Measurements from ENCODE around the gene ZFAND6.

The ZFAND6 gene

GRCh38 chr15:80107774-80108173, 48.3 kb downstream of the ZFAND6 start:
- H3K4me3 ChIP-seq (ENCODE audit: low read depth, low read length): no peak overlapping the region
- TF ChIP-seq CTCF (IDR thresholded peaks at IDR 0.05; ENCODE audit: insufficient read depth, low read depth, low read length, missing control alignments): no peak
- DNase-seq (ENCODE audit: low read depth): no peak

- H3K4me3 ChIP-seq (ENCODE audit: low read depth, low read length): no peak overlapping the region
- TF ChIP-seq CTCF (IDR thresholded peaks at IDR 0.05; ENCODE audit: insufficient read depth, low read depth, low read length, missing control alignments): no peak
- DNase-seq (ENCODE audit: low read depth): no peak
These were observed 49.9 kb downstream of the ZFAND6 start for GRCh38 chr15:80109388-80109787.

- H3K4me3 ChIP-seq (ENCODE audit: low read depth, low read length): no peak overlapping the region
- no peak for DNase-seq (ENCODE audit: low read depth)
- TF ChIP-seq CTCF (IDR thresholded peaks at IDR 0.05; ENCODE audit: insufficient read depth, low read depth, low read length, missing control alignments): no peak
These were observed 51.4 kb downstream of the ZFAND6 start for GRCh38 chr15:80110920-80111319.

GRCh38 chr15:80114114-80114513, 54.6 kb downstream of the ZFAND6 start:
- DNase-seq (ENCODE audit: low read depth): no peak
- H3K4me3 ChIP-seq (ENCODE audit: low read depth, low read length): no peak overlapping the region
- no peak for TF ChIP-seq CTCF (IDR thresholded peaks at IDR 0.05; ENCODE audit: insufficient read depth, low read depth, low read length, missing control alignments)

- no peak for TF ChIP-seq CTCF (IDR thresholded peaks at IDR 0.05; ENCODE audit: insufficient read depth, low read depth, low read length, missing control alignments)
- no peak overlapping the region for H3K4me3 ChIP-seq (ENCODE audit: low read depth, low read length)
- no peak for DNase-seq (ENCODE audit: low read depth)
These were observed 55.5 kb downstream of the ZFAND6 start for GRCh38 chr15:80115021-80115420.

GRCh38 chr15:80118956-80119355, 59.5 kb downstream of the ZFAND6 start:
- TF ChIP-seq CTCF (IDR thresholded peaks at IDR 0.05; ENCODE audit: insufficient read depth, low read depth, low read length, missing control alignments): no peak
- DNase-seq (ENCODE audit: low read depth): no peak

GRCh38 chr15:80120636-80121035, 61.2 kb downstream of the ZFAND6 start:
- TF ChIP-seq CTCF (IDR thresholded peaks at IDR 0.05; ENCODE audit: insufficient read depth, low read depth, low read length, missing control alignments): no peak
- no peak overlapping the region for H3K4me3 ChIP-seq (ENCODE audit: low read depth, low read length)
- DNase-seq (ENCODE audit: low read depth): no peak

More at GRCh38 chr15:80118956-80119355, 59.5 kb downstream of the ZFAND6 start:
- no peak overlapping the region for H3K4me3 ChIP-seq (ENCODE audit: low read depth, low read length)
